OCI-LY1 (cell line): Measurements from ENCODE around the gene HARBI1.

Experiments used
- H2AFZ ChIP-seq: fragments of 200-600 bp; sonication (generic), shearing (Covaris generic); 2 replicates; pipeline ENCODE4 v1.6.0; 2014; ENCODE audit warnings: antibody characterized with exemption, mild to moderate bottlenecking, low read length
- H3F3A ChIP-seq: fragments of 200-600 bp; sonication (generic), shearing (Covaris generic); 2 replicates; pipeline ENCODE4 v1.6.0; 2014; ENCODE audit warnings: mild to moderate bottlenecking, antibody characterized with exemption, low read length, moderate library complexity; ENCODE audit not compliant: insufficient read depth
- H3K27ac ChIP-seq: fragments of 200-600 bp; sonication (generic); 2 replicates; pipeline ENCODE4 v1.5.1; 2014; ENCODE audit warnings: low read length, mixed run types, mild to moderate bottlenecking, low read depth; ENCODE audit not compliant: poor library complexity, severe bottlenecking
- H3K27me3 ChIP-seq: fragments of 200-600 bp; sonication (generic); 2 replicates; pipeline ENCODE4 v1.6.0; 2014; ENCODE audit warnings: antibody characterized with exemption, mild to moderate bottlenecking, low read length, moderate library complexity; ENCODE audit not compliant: insufficient read depth
- H3K36me3 ChIP-seq: fragments of 200-600 bp; sonication (generic); 2 replicates; pipeline ENCODE4 v1.6.1; 2014; ENCODE audit warnings: mild to moderate bottlenecking, antibody characterized with exemption, low read length, moderate library complexity, mixed read lengths; ENCODE audit not compliant: insufficient read depth
- H3K4me1 ChIP-seq: fragments of 200-600 bp; sonication (generic); 2 replicates; pipeline ENCODE4 v1.5.1; 2014; ENCODE audit warnings: mild to moderate bottlenecking, low read length, moderate library complexity; ENCODE audit not compliant: insufficient read depth, severe bottlenecking
- H3K4me2 ChIP-seq: fragments of 200-600 bp; sonication (generic), shearing (Covaris generic); 2 replicates; pipeline ENCODE4 v1.6.1; 2014; ENCODE audit warnings: low read length
- H3K4me3 ChIP-seq: fragments of 200-600 bp; sonication (generic); 2 replicates; pipeline ENCODE4 v1.5.1; 2014; ENCODE audit warnings: low read length, low read depth, mild to moderate bottlenecking, mixed read lengths; ENCODE audit not compliant: poor library complexity, severe bottlenecking
- H3K79me2 ChIP-seq: fragments of 200-600 bp; shearing (Covaris generic); 2 replicates; pipeline ENCODE4 v1.6.1; 2016; ENCODE audit warnings: mixed run types, low read length, mixed read lengths; ENCODE audit not compliant: insufficient read depth
- H3K9ac ChIP-seq: fragments of 200-600 bp; sonication (generic), shearing (Covaris generic); 2 replicates; pipeline ENCODE4 v1.6.1; 2014; ENCODE audit warnings: mild to moderate bottlenecking, low read length, mixed read lengths
- H3K9me2 ChIP-seq: fragments of 200-600 bp; sonication (generic), shearing (Covaris generic); 2 replicates; pipeline ENCODE4 v1.6.1; 2014; ENCODE audit warnings: low read depth, mild to moderate bottlenecking, low read length, mixed read lengths
- H3K9me3 ChIP-seq: fragments of 200-600 bp; shearing (Covaris generic); 2 replicates; pipeline ENCODE4 v1.6.1; 2014; ENCODE audit warnings: low read length, mixed read lengths
- H4K20me1 ChIP-seq: fragments of 200-600 bp; sonication (generic), shearing (Covaris generic); 2 replicates; pipeline ENCODE4 v1.6.0; 2016; ENCODE audit warnings: mild to moderate bottlenecking, low read length; ENCODE audit not compliant: insufficient read depth
- EZH2 ChIP-seq: fragments of 200-600 bp; sonication (generic), shearing (Covaris generic); IDR thresholded peaks from 2 replicates; pipeline ENCODE4 v1.8.0; 2017; ENCODE audit warnings: borderline replicate concordance, mixed run types, mild to moderate bottlenecking, antibody characterized with exemption, low read length, moderate library complexity, mixed read lengths
- TF ChIP-seq, protein P1 (sequence below): fragments of 200-600 bp; sonication (generic), shearing (Covaris generic); IDR thresholded peaks from 2 replicates; pipeline ENCODE4 v1.5.1; 2017; ENCODE audit warnings: mild to moderate bottlenecking, antibody characterized with exemption, low read length, moderate library complexity, mixed read lengths

HARBI1 gene

DNA sequence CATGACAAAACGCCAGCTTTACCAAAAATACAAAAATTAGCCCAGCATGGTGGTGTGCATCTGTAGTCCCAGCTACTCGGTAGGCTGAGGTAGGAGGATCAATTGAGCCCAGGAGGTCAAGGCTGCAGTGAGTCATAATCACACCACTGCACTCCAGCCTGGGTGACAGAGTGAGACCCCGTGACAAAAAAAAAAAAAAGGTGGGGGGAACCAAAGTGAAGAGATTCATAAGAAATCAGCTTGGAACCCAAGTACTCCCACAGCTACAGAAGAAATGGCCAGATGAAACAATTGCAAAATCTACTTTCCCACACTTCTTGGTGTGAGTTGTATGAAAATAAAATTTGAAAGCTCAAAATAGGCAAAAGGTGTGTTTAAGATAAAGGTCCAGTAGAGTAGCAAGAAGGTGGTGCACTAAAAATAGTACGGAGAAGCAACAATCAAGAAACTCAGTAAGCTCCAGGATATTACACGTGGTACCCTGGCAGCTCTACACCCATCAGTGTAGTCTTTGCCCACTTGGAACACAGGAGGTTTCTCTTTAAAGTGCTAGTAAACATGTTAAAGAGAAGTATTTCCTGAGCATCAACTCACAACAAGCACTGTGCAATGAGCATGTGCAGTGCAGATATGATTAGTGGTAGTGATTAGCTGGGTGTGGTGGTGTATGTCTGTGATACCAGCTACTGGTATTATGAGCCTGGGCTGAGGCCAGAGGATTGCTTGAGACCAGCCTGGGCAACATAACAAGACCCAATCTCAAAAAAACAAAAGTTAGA lies 5.3 kb downstream of the HARBI1 start:
- TF ChIP-seq, protein P1, sequence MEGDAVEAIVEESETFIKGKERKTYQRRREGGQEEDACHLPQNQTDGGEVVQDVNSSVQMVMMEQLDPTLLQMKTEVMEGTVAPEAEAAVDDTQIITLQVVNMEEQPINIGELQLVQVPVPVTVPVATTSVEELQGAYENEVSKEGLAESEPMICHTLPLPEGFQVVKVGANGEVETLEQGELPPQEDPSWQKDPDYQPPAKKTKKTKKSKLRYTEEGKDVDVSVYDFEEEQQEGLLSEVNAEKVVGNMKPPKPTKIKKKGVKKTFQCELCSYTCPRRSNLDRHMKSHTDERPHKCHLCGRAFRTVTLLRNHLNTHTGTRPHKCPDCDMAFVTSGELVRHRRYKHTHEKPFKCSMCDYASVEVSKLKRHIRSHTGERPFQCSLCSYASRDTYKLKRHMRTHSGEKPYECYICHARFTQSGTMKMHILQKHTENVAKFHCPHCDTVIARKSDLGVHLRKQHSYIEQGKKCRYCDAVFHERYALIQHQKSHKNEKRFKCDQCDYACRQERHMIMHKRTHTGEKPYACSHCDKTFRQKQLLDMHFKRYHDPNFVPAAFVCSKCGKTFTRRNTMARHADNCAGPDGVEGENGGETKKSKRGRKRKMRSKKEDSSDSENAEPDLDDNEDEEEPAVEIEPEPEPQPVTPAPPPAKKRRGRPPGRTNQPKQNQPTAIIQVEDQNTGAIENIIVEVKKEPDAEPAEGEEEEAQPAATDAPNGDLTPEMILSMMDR, result no peak
- no peak for TF ChIP-seq EZH2
- Histone ChIP-seq H3F3A (no peaks in the 10 kb centered on the region), H3K4me1 (peaks cover 32% of the 10 kb centered on the region), H3K79me2 (no peaks in the 10 kb centered on the region), H2AFZ (0 out of 2 replicates have a peak overlapping the region, but pooled peaks have one; percentile 22), H3K9ac (0 out of 2 replicates have a peak overlapping the region, but pooled peaks have one; percentile 10), H3K4me2 (peak overlapping the region; percentile 41), H3K4me3 (no peak overlapping the region), H4K20me1 (no peaks in the 10 kb centered on the region), H3K9me2 (no peaks in the 10 kb centered on the region), H3K36me3 (no peaks in the 10 kb centered on the region), H3K9me3 (no peaks in the 10 kb centered on the region), H3K27ac (peak overlapping the region; percentile 21), H3K27me3 (no peaks in the 10 kb centered on the region)

DNA sequence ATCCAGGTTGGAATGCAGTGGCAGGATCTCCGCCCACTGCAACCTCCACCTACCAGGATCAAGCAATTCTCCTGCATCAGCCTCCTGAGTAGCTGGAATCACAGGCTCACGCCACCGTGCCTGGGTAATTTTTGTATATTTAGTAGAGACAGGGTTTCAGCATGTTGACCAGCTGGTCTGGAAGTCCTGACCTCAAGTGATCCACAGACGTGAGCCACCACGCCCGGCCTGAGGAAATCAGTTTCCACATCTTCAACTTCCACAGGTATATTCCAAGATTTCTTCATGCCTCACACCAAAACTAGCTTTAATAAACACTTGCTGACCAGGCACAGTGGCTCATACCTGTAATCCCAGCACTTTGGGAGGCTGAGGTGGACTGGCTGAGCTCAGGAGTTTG lies 7.6 kb downstream of the HARBI1 start:
- no peaks in the 10 kb centered on the region for H3K9me3 ChIP-seq
- no peak for TF ChIP-seq EZH2
- TF ChIP-seq, protein P1, result no peak
- H3K4me2 ChIP-seq, result no peak overlapping the region
- no peak overlapping the region for H2AFZ ChIP-seq
- no peak overlapping the region for H3K4me3 ChIP-seq
- no peaks in the 10 kb centered on the region for H4K20me1 ChIP-seq
- H3K27me3 ChIP-seq, result no peaks in the 10 kb centered on the region
- no peak overlapping the region for H3K9ac ChIP-seq
- H3K4me1 ChIP-seq, result peaks cover 18% of the 10 kb centered on the region
- H3F3A ChIP-seq, result no peaks in the 10 kb centered on the region
- H3K9me2 ChIP-seq, result no peaks in the 10 kb centered on the region
- no peaks in the 10 kb centered on the region for H3K36me3 ChIP-seq
- H3K79me2 ChIP-seq, result no peaks in the 10 kb centered on the region
- no peak overlapping the region for H3K27ac ChIP-seq

DNA sequence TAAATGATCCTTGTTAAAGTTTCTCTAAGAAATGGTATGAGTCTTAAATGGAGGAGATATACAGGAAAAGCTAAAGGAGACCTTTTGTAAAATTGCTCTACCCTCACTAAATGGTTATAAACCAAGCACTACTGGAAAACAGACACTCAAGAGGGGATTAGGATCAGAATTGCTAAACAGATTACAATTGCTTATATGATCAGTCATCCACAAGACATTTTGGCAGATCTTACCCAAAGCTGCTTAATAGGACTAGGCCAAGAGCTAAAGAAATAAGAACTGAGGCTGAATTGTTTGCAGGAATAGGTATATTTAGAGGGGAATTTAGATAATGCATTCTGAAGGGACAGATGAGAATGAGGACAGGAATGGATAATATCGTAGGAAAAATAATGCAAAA lies 9.5 kb downstream of the HARBI1 start:
- H3K9ac ChIP-seq, result no peak overlapping the region
- no peaks in the 10 kb centered on the region for H3K9me3 ChIP-seq
- peaks cover 25% of the 10 kb centered on the region for H3K4me1 ChIP-seq
- H3K27ac ChIP-seq, result no peak overlapping the region
- no peak overlapping the region for H3K4me2 ChIP-seq
- TF ChIP-seq, protein P1, result no peak
- TF ChIP-seq EZH2, result no peak
- no peaks in the 10 kb centered on the region for H3F3A ChIP-seq
- H4K20me1 ChIP-seq, result no peaks in the 10 kb centered on the region
- H2AFZ ChIP-seq, result no peak overlapping the region
- no peaks in the 10 kb centered on the region for H3K27me3 ChIP-seq
- H3K79me2 ChIP-seq, result no peaks in the 10 kb centered on the region
- no peaks in the 10 kb centered on the region for H3K9me2 ChIP-seq
- H3K4me3 ChIP-seq, result no peak overlapping the region
- no peaks in the 10 kb centered on the region for H3K36me3 ChIP-seq
